GM12878 (cell line): Measurements from ENCODE around the gene SFXN4. TPM values are rescaled to one million over a fixed set of nuclear protein-coding genes. Genes with fewer than 3 reads are reported as not detected.
"Not testable (repeated sequence)": the region's sequence is repeated elsewhere in the genome, so short reads cannot be mapped to it uniquely, and the experiment has no call there.

Experiments
- ATAC-seq: fragments of 200-7000 bp; cut with Tn5 transposase; 3 replicates; pipeline ENCODE4 v1.9.1; 2020; ENCODE audit warnings: mild to moderate bottlenecking, moderate library complexity
- BruUV-seq: library from RNA; stranded (reverse); fragments of 400-500 nt; replicated peaks from 2 replicates; lab custom pipeline; 2021; lab: Mats Ljungman, UMichigan
- CTCF ChIA-PET: fragments of 300-600 bp; sonication (Branson Sonifier 250); formaldehyde crosslinking; extraction: SDS; loops from one replicate; lab custom pipeline; 2021; ENCODE audit warnings: inconsistent platforms; lab: Yijun Ruan, JAX
- POLR2A ChIA-PET: fragments of 350-600 bp; formaldehyde crosslinking; extraction: SDS; loops from one replicate; lab custom pipeline; 2021; ENCODE audit warnings: inconsistent platforms; lab: Charles Lee
- RAD21 ChIA-PET: fragments of 300-600 bp; sonication (Branson Sonifier 250); formaldehyde crosslinking; loops from one replicate; lab custom pipeline; 2023; ENCODE audit warnings: antibody characterized with exemption; ENCODE audit not compliant: unreplicated experiment; lab: Charles Lee
- SMC1A ChIA-PET: fragments of 300-600 bp; sonication (Branson Sonifier 250); formaldehyde crosslinking; loops from one replicate; lab custom pipeline; 2023; ENCODE audit not compliant: unreplicated experiment, uncharacterized antibody; lab: Charles Lee
- DNase-seq: peaks from one replicate; pipeline ENCODE4 v3.0.0-alpha.2; 2011; ENCODE audit warnings: low read depth, low spot score
- FAIRE-seq: peaks from 3 replicates; lab custom pipeline; 2011; peaks lifted over from hg19 to GRCh38; lab: Jason Lieb, UNC
- H2AFZ ChIP-seq: 2 replicates; pipeline ENCODE4 v1.6.0; 2011; ENCODE audit warnings: low read depth, low read length, control low read depth; ENCODE audit not compliant: control insufficient read depth
- H3K27ac ChIP-seq: 2 replicates; pipeline ENCODE4 v1.5.1; 2011; ENCODE audit warnings: control low read depth; ENCODE audit not compliant: control insufficient read depth, insufficient read depth
- H3K27me3 ChIP-seq, 2 experiments: replicated peaks in 1 of 2; 2 replicates each; pipeline versions ENCODE4 v1.6.0 to v1.6.1; 2011; ENCODE audit warnings: low read length in 1 of 2; ENCODE audit not compliant: control insufficient read depth in 2 of 2, insufficient read depth in 2 of 2
- H3K36me3 ChIP-seq, 2 experiments: 2 replicates each; pipeline ENCODE4 v1.5.1; 2011; ENCODE audit warnings: low read length in 1 of 2; ENCODE audit not compliant: control insufficient read depth in 2 of 2, insufficient read depth in 2 of 2
- H3K4me1 ChIP-seq: 2 replicates; pipeline ENCODE4 v1.6.1; 2011; ENCODE audit warnings: mild to moderate bottlenecking, low read length, moderate library complexity, mixed read lengths; ENCODE audit not compliant: control insufficient read depth, insufficient read depth
- H3K4me2 ChIP-seq: 2 replicates; pipeline ENCODE4 v1.6.0; 2011; ENCODE audit warnings: control low read depth; ENCODE audit not compliant: control insufficient read depth, insufficient read depth
- H3K4me3 ChIP-seq: fragments of 200-600 bp; sonication (generic); 2 replicates; pipeline ENCODE4 v1.5.1; 2016
- H3K79me2 ChIP-seq: 2 replicates; pipeline ENCODE4 v1.6.0; 2011; ENCODE audit warnings: low read length; ENCODE audit not compliant: control insufficient read depth, insufficient read depth
- H3K9ac ChIP-seq: 2 replicates; pipeline ENCODE4 v1.8.0; 2011; ENCODE audit warnings: low read length, control low read depth, mixed read lengths; ENCODE audit not compliant: control insufficient read depth, insufficient read depth
- H3K9me3 ChIP-seq: replicated peaks from 3 replicates; pipeline ENCODE4 v1.5.1; 2011; ENCODE audit warnings: mild to moderate bottlenecking, low read length; ENCODE audit not compliant: control insufficient read depth, insufficient read depth
- H4K20me1 ChIP-seq: 2 replicates; pipeline ENCODE4 v1.6.0; 2011; ENCODE audit not compliant: control insufficient read depth, insufficient read depth
- WGBS: methylation state at CpG from one replicate; pipeline ENCODE4 v1.1.6; 2016; ENCODE audit warnings: low lambda C conversion rate; ENCODE audit not compliant: insufficient replicate concordance, insufficient coverage; ENCODE audit errors: missing lambda C conversion rate; 5-methylcytosine and 5-hydroxymethylcytosine counted together
- in situ Hi-C: fragments of 300-500 bp; cut with MboI; formaldehyde crosslinking; loops from 9 replicates; pipeline ENCODE4 v1.14.3; 2018; ENCODE audit warnings: mixed read lengths
- intact Hi-C: fragments of 100-400 bp; cut with micrococcal nuclease; formaldehyde crosslinking; loops from one replicate; pipeline ENCODE4 v1.14.2; 2022; ENCODE audit not compliant: unreplicated experiment
- polyA plus RNA-seq, 11 experiments: library from polyadenylated mRNA; depleted of rRNA in 4 of 11; unstranded in 6 of 11; stranded (reverse) in 5 of 11; fragments of >200 nt; fragmentation: Nextera tagmentation in 4 of 11; fragmentation: Illumina TruSeq in 1 of 11; extraction: Ambion mirVana in 4 of 11; extraction: Trizol in 1 of 11; gene quantifications; 1 replicate in 1 of 11; 2 replicates in 10 of 11; pipeline versions ENCODE4 v1.2.1 to v1.2.3, GENCODE V29; 2011 to 2016; ENCODE audit warnings: inconsistent platforms in 2 of 11, missing spikeins in 2 of 11, low read depth in 1 of 11
- total RNA-seq, 4 experiments: library from RNA; depleted of rRNA in 3 of 4; stranded (reverse); fragments of >200 nt in 3 of 4; fragmentation: Illumina TruSeq in 1 of 4; extraction: Trizol in 1 of 4; gene quantifications; 2 replicates each; pipeline versions ENCODE4 v1.2.1 to v1.2.3, GENCODE V29; 2013 to 2021
- TF ChIP-seq, protein P1 (sequence below): IDR thresholded peaks from 2 replicates; pipeline ENCODE4 v1.6.1; 2011; ENCODE audit warnings: borderline replicate concordance, low read depth, mild to moderate bottlenecking, moderate library complexity, low read length; ENCODE audit not compliant: insufficient read depth, poor library complexity, severe bottlenecking
- TF ChIP-seq, protein P2 (sequence below), 3 experiments: IDR thresholded peaks in 2 of 3; conservative IDR thresholded peaks in 1 of 3; 2 replicates each; pipeline ENCODE4 v1.5.1; 2011; ENCODE audit warnings: low read depth in 3 of 3, low read length in 3 of 3, mild to moderate bottlenecking in 3 of 3, control low read depth in 2 of 3, moderate library complexity in 2 of 3, inconsistent platforms in 1 of 3, mixed read lengths in 1 of 3; ENCODE audit not compliant: control insufficient read depth in 2 of 3, insufficient read depth in 1 of 3; ENCODE audit errors: extremely low read depth in 1 of 3

Gene SFXN4
- total and polyA plus RNA-seq, 10 of the 15 experiments (the other 5 are each of a cell fraction or from before 2014, with no cell fraction given) = 40.7 to 111 (median 48.8) TPM

DNA sequence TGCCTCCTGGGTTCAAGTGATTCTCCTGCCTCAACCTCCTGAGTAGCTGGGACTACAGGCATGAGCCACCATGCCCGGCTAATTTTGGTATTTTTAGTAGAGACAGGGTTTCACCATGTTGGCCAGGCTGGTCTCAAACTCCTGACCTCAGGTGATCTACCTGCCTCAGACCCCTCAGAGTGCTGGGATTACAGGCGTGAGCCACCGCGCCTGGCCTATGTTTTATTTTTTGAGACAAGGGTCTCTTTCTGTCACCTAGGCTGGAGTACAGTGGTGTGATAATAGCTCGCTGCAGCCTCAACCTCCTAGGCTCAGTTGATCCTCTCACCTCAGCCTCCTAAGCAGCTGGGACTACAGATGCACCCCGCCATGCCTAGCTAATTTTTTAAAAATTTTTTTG is 13.9 kb downstream of the SFXN4 start:
- POLR2A ChIA-PET, H3K9ac ChIP-seq, H3K9me3 ChIP-seq, DNase-seq, ATAC-seq, FAIRE-seq, H3K27me3 ChIP-seq, in situ Hi-C loops, BruUV-seq, H3K4me2 ChIP-seq, intact Hi-C loops, H2AFZ ChIP-seq, H3K27ac ChIP-seq, H3K4me3 ChIP-seq, H4K20me1 ChIP-seq, H3K79me2 ChIP-seq, H3K4me1 ChIP-seq: not testable (repeated sequence)
- ChIA-PET SMC1A (interaction anchor here (1.0 to 1.8 kb wide), 2 partner anchors 47 to 48 kb away, joined by 3 to 5 read pairs; no protein-coding TSS in a partner anchor), RAD21 (interaction anchor here (1.2 to 1.5 kb wide), 2 partner anchors 13 to 48 kb away, joined by 3 to 5 read pairs; no protein-coding TSS in a partner anchor), CTCF (interaction anchor here (0.7 to 1.2 kb wide), 2 partner anchors 12 to 44 kb away, joined by 3 to 4 read pairs; no protein-coding TSS in a partner anchor)
- H3K36me3 ChIP-seq = peaks cover 3 to 31% of the 10 kb centered on the region in 2 experiments; a peak in 3 of 4 replicates
- WGBS = 64% methylated on average over 6 of the region's 6 CpGs

DNA sequence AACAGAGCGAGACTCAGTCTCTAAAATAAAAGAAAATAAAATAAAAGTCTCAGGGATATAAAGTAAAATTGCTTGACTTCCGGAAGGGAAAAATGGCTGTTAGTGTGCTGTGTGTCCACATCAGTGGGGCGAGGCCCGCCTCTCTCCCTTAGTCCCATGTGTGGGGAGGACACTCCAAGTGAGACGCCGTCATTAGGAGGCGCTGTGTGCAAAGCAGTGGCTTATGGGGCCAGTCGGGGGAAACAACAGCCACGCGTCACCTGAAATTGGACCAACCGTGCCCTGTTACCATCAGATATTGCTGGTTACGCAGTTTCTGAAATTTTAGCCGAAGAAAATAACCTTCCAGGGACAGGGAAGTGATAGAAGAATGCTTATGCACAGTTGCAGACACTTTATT is 15.8 kb downstream of the SFXN4 start:
- POLR2A ChIA-PET = no interaction called here
- TF ChIP-seq, protein P1, sequence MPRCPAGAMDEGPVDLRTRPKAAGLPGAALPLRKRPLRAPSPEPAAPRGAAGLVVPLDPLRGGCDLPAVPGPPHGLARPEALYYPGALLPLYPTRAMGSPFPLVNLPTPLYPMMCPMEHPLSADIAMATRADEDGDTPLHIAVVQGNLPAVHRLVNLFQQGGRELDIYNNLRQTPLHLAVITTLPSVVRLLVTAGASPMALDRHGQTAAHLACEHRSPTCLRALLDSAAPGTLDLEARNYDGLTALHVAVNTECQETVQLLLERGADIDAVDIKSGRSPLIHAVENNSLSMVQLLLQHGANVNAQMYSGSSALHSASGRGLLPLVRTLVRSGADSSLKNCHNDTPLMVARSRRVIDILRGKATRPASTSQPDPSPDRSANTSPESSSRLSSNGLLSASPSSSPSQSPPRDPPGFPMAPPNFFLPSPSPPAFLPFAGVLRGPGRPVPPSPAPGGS = no peak
- TF ChIP-seq, protein P2, sequence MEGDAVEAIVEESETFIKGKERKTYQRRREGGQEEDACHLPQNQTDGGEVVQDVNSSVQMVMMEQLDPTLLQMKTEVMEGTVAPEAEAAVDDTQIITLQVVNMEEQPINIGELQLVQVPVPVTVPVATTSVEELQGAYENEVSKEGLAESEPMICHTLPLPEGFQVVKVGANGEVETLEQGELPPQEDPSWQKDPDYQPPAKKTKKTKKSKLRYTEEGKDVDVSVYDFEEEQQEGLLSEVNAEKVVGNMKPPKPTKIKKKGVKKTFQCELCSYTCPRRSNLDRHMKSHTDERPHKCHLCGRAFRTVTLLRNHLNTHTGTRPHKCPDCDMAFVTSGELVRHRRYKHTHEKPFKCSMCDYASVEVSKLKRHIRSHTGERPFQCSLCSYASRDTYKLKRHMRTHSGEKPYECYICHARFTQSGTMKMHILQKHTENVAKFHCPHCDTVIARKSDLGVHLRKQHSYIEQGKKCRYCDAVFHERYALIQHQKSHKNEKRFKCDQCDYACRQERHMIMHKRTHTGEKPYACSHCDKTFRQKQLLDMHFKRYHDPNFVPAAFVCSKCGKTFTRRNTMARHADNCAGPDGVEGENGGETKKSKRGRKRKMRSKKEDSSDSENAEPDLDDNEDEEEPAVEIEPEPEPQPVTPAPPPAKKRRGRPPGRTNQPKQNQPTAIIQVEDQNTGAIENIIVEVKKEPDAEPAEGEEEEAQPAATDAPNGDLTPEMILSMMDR (IDR thresholded peaks at IDR 0.05 in 2 of 3, conservative IDR thresholded peaks at IDR 0.05 in 1 of 3; ENCODE audit: control insufficient read depth in 2 of 3, extremely low read depth in 1 of 3, insufficient read depth in 1 of 3, low read depth in 3 of 3, low read length in 3 of 3) = 0 out of 6 replicates have a peak, but pooled peaks of 1 of the 3 experiments have one; percentile 7
- TF ChIP-seq, all 136 proteins: peak for 1
- H4K20me1 ChIP-seq = no peaks in the 10 kb centered on the region
- no peak overlapping the region for H3K9ac ChIP-seq
- H3K4me2 ChIP-seq = no peak overlapping the region
- H3K4me1 ChIP-seq = no peaks in the 10 kb centered on the region
- BruUV-seq = no TSS peak
- no peak overlapping the region for H2AFZ ChIP-seq
- no peaks in the 10 kb centered on the region for H3K79me2 ChIP-seq
- ATAC-seq = no peak
- ChIA-PET SMC1A (interaction anchor here (0.7 kb wide), 1 partner anchor 92 kb away, joined by 3 read pairs; no protein-coding TSS in a partner anchor), CTCF (interaction anchor here (1.1 kb wide), 1 partner anchor 50 kb away, joined by 4 read pairs; no protein-coding TSS in a partner anchor), RAD21 (no interaction called here)
- no peak overlapping the region for H3K27ac ChIP-seq
- H3K36me3 ChIP-seq = peaks cover 3 to 28% of the 10 kb centered on the region in 2 experiments; a peak in 3 of 4 replicates
- in situ Hi-C loops (no loop called here), intact Hi-C loops (no loop called here)
- no peak for FAIRE-seq
- no peaks in the 10 kb centered on the region for H3K9me3 ChIP-seq
- 86% methylated on average over 13 of the region's 13 CpGs for WGBS
- no peak for DNase-seq
- H3K27me3 ChIP-seq = no peaks in the 10 kb centered on the region
- no peak overlapping the region for H3K4me3 ChIP-seq
